HCT116 (cell line): ENCODE data around the gene ILF2. TPM values are rescaled to one million over a fixed set of nuclear protein-coding genes. Genes with fewer than 3 reads are reported as not detected.

Experiments used
- ATAC-seq: fragments of 200-7000 bp; cut with Tn5 transposase; 2 replicates; pipeline ENCODE4 v1.9.1; 2020; ENCODE audit warnings: mild to moderate bottlenecking, moderate library complexity
- BruUV-seq: library from RNA; stranded (reverse); fragments of 400-500 nt; replicated peaks from 2 replicates; lab custom pipeline; 2021; lab: Mats Ljungman, UMichigan
- CTCF ChIA-PET: fragments of 300-600 bp; sonication (Branson Sonifier 250); formaldehyde crosslinking; loops from one replicate; lab custom pipeline; 2021; ENCODE audit warnings: antibody characterized with exemption; lab: Charles Lee
- POLR2A ChIA-PET: fragments of 300-600, 350-600 bp; sonication (Branson Sonifier 250); formaldehyde crosslinking; loops from one replicate; lab custom pipeline; 2021; ENCODE audit warnings: antibody characterized with exemption; lab: Charles Lee
- RAD21 ChIA-PET, 2 experiments: fragments of 300-600 bp; sonication (Branson Sonifier 250); formaldehyde crosslinking; loops; one replicate each; lab custom pipeline; 2023; ENCODE audit warnings: low total read pairs in 2 of 2; ENCODE audit not compliant: uncharacterized antibody in 2 of 2, unreplicated experiment in 2 of 2, low non-redundant PET in 1 of 2; lab: Charles Lee
- DNase-seq: peaks from one replicate; pipeline ENCODE4 v3.0.0-alpha.2; 2010; ENCODE audit warnings: low read depth, low spot score
- H2AFZ ChIP-seq: fragments of 200-600 bp; shearing (Covaris generic), sonication (generic); 2 replicates; pipeline ENCODE4 v1.6.1; 2017; ENCODE audit warnings: low read depth, mixed run types, mixed read lengths, antibody characterized with exemption, low read length; ENCODE audit not compliant: poor library complexity, severe bottlenecking
- H3K27ac ChIP-seq: 2 replicates; pipeline ENCODE4 v1.5.1; 2012; ENCODE audit warnings: low read depth, low read length
- H3K27me3 ChIP-seq: fragments of 200-600 bp; sonication (generic); 2 replicates; pipeline ENCODE4 v1.6.1; 2016; ENCODE audit warnings: mixed run types, low read length, mixed read lengths; ENCODE audit not compliant: insufficient read depth
- H3K36me3 ChIP-seq, 2 experiments: fragments of 200-500 bp in 1 of 2; fragments of 200-600 bp in 1 of 2; sonication (Bioruptor generic) in 1 of 2; sonication (generic) in 1 of 2; 2 replicates each; pipeline versions ENCODE4 v1.5.1 to v1.6.1; 2014 to 2016; ENCODE audit warnings: low read length in 2 of 2, inconsistent platforms in 1 of 2, mixed read lengths in 1 of 2, mixed run types in 1 of 2; ENCODE audit not compliant: insufficient read depth in 2 of 2, control insufficient read depth in 1 of 2
- H3K4me1 ChIP-seq, 2 experiments: fragments of 200-600 bp in 1 of 2; sonication (generic) in 1 of 2; 2 replicates each; pipeline versions ENCODE4 v1.5.1 to v1.6.1; 2012 to 2017; ENCODE audit warnings: low read length in 2 of 2, inconsistent platforms in 1 of 2, mild to moderate bottlenecking in 1 of 2, mixed read lengths in 1 of 2, mixed run types in 1 of 2, moderate library complexity in 1 of 2; ENCODE audit not compliant: insufficient read depth in 2 of 2, control insufficient read depth in 1 of 2
- H3K4me2 ChIP-seq: fragments of 200-600 bp; sonication (generic); 2 replicates; pipeline ENCODE4 v1.6.1; 2017; ENCODE audit warnings: mixed run types, low read length, mixed read lengths
- H3K4me3 ChIP-seq, 2 experiments: fragments of 200-600 bp in 1 of 2; sonication (generic) in 1 of 2; replicated peaks in 1 of 2; 2 replicates each; pipeline ENCODE4 v1.5.1; 2011 to 2016; ENCODE audit warnings: low read length in 2 of 2, control low read depth in 1 of 2, low read depth in 1 of 2, mild to moderate bottlenecking in 1 of 2, mixed read lengths in 1 of 2, mixed run types in 1 of 2
- H3K79me2 ChIP-seq: fragments of 200-600 bp; sonication (generic); 2 replicates; pipeline ENCODE4 v1.6.1; 2017; ENCODE audit warnings: mild to moderate bottlenecking, mixed run types, low read length, moderate library complexity, mixed read lengths; ENCODE audit not compliant: insufficient read depth
- H3K9ac ChIP-seq: fragments of 200-600 bp; sonication (generic); 2 replicates; pipeline ENCODE4 v1.6.1; 2016; ENCODE audit warnings: low read length, mixed read lengths
- H3K9me2 ChIP-seq: fragments of 200-600 bp; sonication (generic), shearing (Covaris generic); 2 replicates; pipeline ENCODE4 v1.6.1; 2017; ENCODE audit warnings: mixed run types, mild to moderate bottlenecking, moderate library complexity; ENCODE audit not compliant: insufficient read depth
- H3K9me3 ChIP-seq, 2 experiments: fragments of 200-500 bp in 1 of 2; fragments of 200-600 bp in 1 of 2; sonication (Bioruptor generic) in 1 of 2; sonication (generic) in 1 of 2; 2 replicates each; pipeline ENCODE4 v1.6.1; 2014 to 2017; ENCODE audit warnings: low read length in 2 of 2, mixed read lengths in 2 of 2, inconsistent platforms in 1 of 2, low read depth in 1 of 2, mild to moderate bottlenecking in 1 of 2, mixed run types in 1 of 2, moderate library complexity in 1 of 2; ENCODE audit not compliant: control insufficient read depth in 1 of 2, insufficient read depth in 1 of 2
- H4K20me1 ChIP-seq: fragments of 200-600 bp; sonication (generic), shearing (Covaris generic); 2 replicates; pipeline ENCODE4 v1.6.1; 2017; ENCODE audit warnings: mixed run types, mild to moderate bottlenecking, moderate library complexity; ENCODE audit not compliant: insufficient read depth
- CTCF ChIP-seq, 3 experiments: fragments of 200-600 bp in 1 of 3; sonication (generic) in 1 of 3; IDR thresholded peaks in 2 of 3; conservative IDR thresholded peaks in 1 of 3; 2 replicates each; pipeline ENCODE4 v1.5.1; 2012 to 2017; ENCODE audit warnings: low read depth in 2 of 3, low read length in 2 of 3, antibody characterized with exemption in 1 of 3, borderline replicate concordance in 1 of 3, control low read depth in 1 of 3, mild to moderate bottlenecking in 1 of 3, mixed read lengths in 1 of 3, mixed run types in 1 of 3, moderate library complexity in 1 of 3; ENCODE audit not compliant: insufficient read depth in 1 of 3
- EGR1 ChIP-seq: IDR thresholded peaks from 2 replicates; pipeline ENCODE4 v1.6.1; 2012; ENCODE audit warnings: low read depth
- EZH2 ChIP-seq: fragments of 200-600 bp; sonication (generic); IDR thresholded peaks from 2 replicates; pipeline ENCODE4 v1.6.1; 2017; ENCODE audit warnings: antibody characterized with exemption, mixed run types
- EZH2phosphoT487 ChIP-seq: fragments of 200-600 bp; IDR thresholded peaks from 2 replicates; pipeline ENCODE4 v1.6.1; 2018; ENCODE audit warnings: antibody characterized with exemption, borderline replicate concordance
- JUND ChIP-seq: IDR thresholded peaks from 2 replicates; pipeline ENCODE4 v1.6.1; 2012
- POLR2A ChIP-seq: IDR thresholded peaks from 2 replicates; pipeline ENCODE4 v1.7.0; 2011; ENCODE audit warnings: borderline replicate concordance; ENCODE audit not compliant: insufficient read depth, insufficient read length; ENCODE audit errors: extremely low read depth
- RAD21 ChIP-seq: IDR thresholded peaks from 2 replicates; pipeline ENCODE4 v1.6.1; 2012; ENCODE audit warnings: low read depth, mild to moderate bottlenecking
- SIN3A ChIP-seq: IDR thresholded peaks from 2 replicates; pipeline ENCODE4 v1.6.1; 2012; ENCODE audit warnings: low read depth
- TCF7L2 ChIP-seq: IDR thresholded peaks from 2 replicates; pipeline ENCODE4 v1.7.0; 2011; ENCODE audit warnings: borderline replicate concordance, inconsistent platforms; ENCODE audit not compliant: insufficient read depth, insufficient read length; ENCODE audit errors: extremely low read depth
- YY1 ChIP-seq: IDR thresholded peaks from 2 replicates; pipeline ENCODE4 v1.6.1; 2011; ENCODE audit warnings: low read length, low read depth, moderate library complexity, mild to moderate bottlenecking; ENCODE audit not compliant: insufficient replicate concordance; ENCODE audit errors: extremely low read depth
- ZFX ChIP-seq: fragments of 450-650 bp; IDR thresholded peaks from 2 replicates; pipeline ENCODE4 v1.6.1; 2017
- intact Hi-C: fragments of 100-400 bp; cut with micrococcal nuclease; formaldehyde crosslinking; loops from 2 replicates; pipeline ENCODE4 v1.10.0; 2022
- total RNA-seq: library from RNA; stranded (reverse); gene quantifications from one replicate; pipeline ENCODE4 v1.2.1, GENCODE V29; 2021; ENCODE audit not compliant: unreplicated experiment
- TF ChIP-seq, protein P1 (sequence below): IDR thresholded peaks from 2 replicates; pipeline ENCODE4 v1.6.1; 2012; ENCODE audit warnings: low read depth
- TF ChIP-seq, protein P2 (sequence below): IDR thresholded peaks from 2 replicates; pipeline ENCODE4 v1.6.1; 2012

ILF2 gene
- total RNA-seq, 1 experiment from 2014 or later: 335 TPM

DNA sequence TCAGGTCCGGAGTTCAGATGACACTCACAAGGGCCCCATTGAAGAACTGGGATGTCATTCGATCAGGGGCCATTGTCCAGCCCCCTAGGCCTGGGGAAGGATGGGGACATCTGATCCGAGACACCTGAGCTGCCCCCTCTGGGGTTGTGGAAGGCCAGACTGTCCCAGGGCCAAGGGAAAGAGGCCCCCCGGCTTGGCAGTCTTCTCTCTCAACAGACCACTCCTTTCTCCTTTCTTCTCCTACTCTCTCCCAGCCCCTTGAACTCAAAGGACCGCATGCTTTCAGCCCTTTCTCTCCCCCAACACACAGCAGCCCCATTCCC, 41.5 kb downstream of the ILF2 start:
- Histone ChIP-seq H3K27ac (no peak overlapping the region; the same call in 1 of the 2 replicates), H3K9me3 (no peaks in the 10 kb centered on the region), H3K4me3 (no peak overlapping the region), H3K27me3 (no peaks in the 10 kb centered on the region), H3K4me1 (peaks cover 23 to 42% of the 10 kb centered on the region in 2 experiments)
- TF ChIP-seq RAD21: no peak
- no peak for TF ChIP-seq EZH2
- TF ChIP-seq POLR2A: no peak
- TF ChIP-seq ZFX: no peak
- TF ChIP-seq, all 23 proteins: peak for 0
- H4K20me1 ChIP-seq: no peaks in the 10 kb centered on the region
- H3K9me2 ChIP-seq: no peaks in the 10 kb centered on the region
- H3K4me2 ChIP-seq: no peak overlapping the region
- ATAC-seq (no peak), DNase-seq (no peak)
- H3K79me2 ChIP-seq: peaks cover 20% of the 10 kb centered on the region
- ChIA-PET POLR2A (interaction anchor here (3.4 to 10.5 kb wide), 2 partner anchors 14 to 94 kb away, joined by 23 to 172 read pairs; partner anchors contain the start of genes S100A14, S100A16 and S100A6), CTCF (interaction anchor here (1.3 to 5.7 kb wide), 2 partner anchors 14 to 84 kb away, joined by 4 to 76 read pairs; partner anchors contain the start of genes S100A14, S100A16 and S100A4), RAD21 (no interaction called here)
- no TSS peak for BruUV-seq
- intact Hi-C loops: loop anchor here (5.0 kb wide), 1 partner anchor 277 kb away; no protein-coding TSS in a partner anchor
- H2AFZ ChIP-seq: no peak overlapping the region
- H3K36me3 ChIP-seq: no peaks in the 10 kb centered on the region
- H3K9ac ChIP-seq: no peak overlapping the region

- Histone ChIP-seq H3K27ac (no peak overlapping the region; the same call in 1 of the 2 replicates), H3K9me3 (no peaks in the 10 kb centered on the region), H4K20me1 (no peaks in the 10 kb centered on the region), H3K27me3 (no peaks in the 10 kb centered on the region), H3K4me3 (no peak overlapping the region), H3K36me3 (0 out of 4 replicates have a peak, but pooled peaks cover 0 to 2% of the 10 kb centered on the region in 2 experiments), H2AFZ (no peak overlapping the region), H3K4me1 (peaks cover 23 to 42% of the 10 kb centered on the region in 2 experiments), H3K9ac (no peak overlapping the region; the same call in 1 of the 2 replicates), H3K4me2 (no peak overlapping the region), H3K79me2 (peaks cover 15% of the 10 kb centered on the region; the same call in 1 of the 2 replicates), H3K9me2 (no peaks in the 10 kb centered on the region)
- BruUV-seq: no TSS peak
- CTCF ChIA-PET: interaction anchor here (1.3 to 5.7 kb wide), 4 partner anchors 13 to 83 kb away, joined by 4 to 76 read pairs (median 20); partner anchors contain the start of genes S100A14, S100A16 and S100A4
- POLR2A ChIA-PET: interaction anchor here (1.2 to 10.5 kb wide), 4 partner anchors 13 to 118 kb away, joined by 3 to 172 read pairs (median 15); partner anchors contain the start of genes S100A14, S100A16 and S100A6
- no peak for DNase-seq
- no peak for ATAC-seq
- intact Hi-C loops: loop anchor here (5.0 kb wide), 1 partner anchor 276 kb away; no protein-coding TSS in a partner anchor
- RAD21 ChIA-PET: no interaction called here
- TF ChIP-seq, protein P1, sequence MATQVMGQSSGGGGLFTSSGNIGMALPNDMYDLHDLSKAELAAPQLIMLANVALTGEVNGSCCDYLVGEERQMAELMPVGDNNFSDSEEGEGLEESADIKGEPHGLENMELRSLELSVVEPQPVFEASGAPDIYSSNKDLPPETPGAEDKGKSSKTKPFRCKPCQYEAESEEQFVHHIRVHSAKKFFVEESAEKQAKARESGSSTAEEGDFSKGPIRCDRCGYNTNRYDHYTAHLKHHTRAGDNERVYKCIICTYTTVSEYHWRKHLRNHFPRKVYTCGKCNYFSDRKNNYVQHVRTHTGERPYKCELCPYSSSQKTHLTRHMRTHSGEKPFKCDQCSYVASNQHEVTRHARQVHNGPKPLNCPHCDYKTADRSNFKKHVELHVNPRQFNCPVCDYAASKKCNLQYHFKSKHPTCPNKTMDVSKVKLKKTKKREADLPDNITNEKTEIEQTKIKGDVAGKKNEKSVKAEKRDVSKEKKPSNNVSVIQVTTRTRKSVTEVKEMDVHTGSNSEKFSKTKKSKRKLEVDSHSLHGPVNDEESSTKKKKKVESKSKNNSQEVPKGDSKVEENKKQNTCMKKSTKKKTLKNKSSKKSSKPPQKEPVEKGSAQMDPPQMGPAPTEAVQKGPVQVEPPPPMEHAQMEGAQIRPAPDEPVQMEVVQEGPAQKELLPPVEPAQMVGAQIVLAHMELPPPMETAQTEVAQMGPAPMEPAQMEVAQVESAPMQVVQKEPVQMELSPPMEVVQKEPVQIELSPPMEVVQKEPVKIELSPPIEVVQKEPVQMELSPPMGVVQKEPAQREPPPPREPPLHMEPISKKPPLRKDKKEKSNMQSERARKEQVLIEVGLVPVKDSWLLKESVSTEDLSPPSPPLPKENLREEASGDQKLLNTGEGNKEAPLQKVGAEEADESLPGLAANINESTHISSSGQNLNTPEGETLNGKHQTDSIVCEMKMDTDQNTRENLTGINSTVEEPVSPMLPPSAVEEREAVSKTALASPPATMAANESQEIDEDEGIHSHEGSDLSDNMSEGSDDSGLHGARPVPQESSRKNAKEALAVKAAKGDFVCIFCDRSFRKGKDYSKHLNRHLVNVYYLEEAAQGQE: no peak
- TF ChIP-seq, protein P2, sequence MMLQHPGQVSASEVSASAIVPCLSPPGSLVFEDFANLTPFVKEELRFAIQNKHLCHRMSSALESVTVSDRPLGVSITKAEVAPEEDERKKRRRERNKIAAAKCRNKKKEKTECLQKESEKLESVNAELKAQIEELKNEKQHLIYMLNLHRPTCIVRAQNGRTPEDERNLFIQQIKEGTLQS: no peak
- TF ChIP-seq RAD21 (no peak), SIN3A (no peak), EZH2phosphoT487 (no peak), CTCF (IDR thresholded peaks at IDR 0.05 in 2 of 3, conservative IDR thresholded peaks at IDR 0.05 in 1 of 3; ENCODE audit: borderline replicate concordance in 1 of 3, insufficient read depth in 1 of 3, low read depth in 2 of 3, low read length in 2 of 3) (no peak), EGR1 (no peak), JUND (no peak), YY1 (no peak), TCF7L2 (no peak)
Measured at GRCh38 chr1:153628638-153629342, 42.0 kb downstream of the ILF2 start.
